ENCODE measurements around the gene FAM76B. TPM values are rescaled to one million over a fixed set of nuclear protein-coding genes. Genes with fewer than 3 reads are reported as not detected.

FAM76B gene
- total RNA-seq, 1 experiment from 2014 or later = 13.4 TPM

GRCh38 chr11:95803973-95804372 lies 14.4 kb upstream of the FAM76B start:
- H3K9me3 ChIP-seq (replicated peaks) = no peaks in the 10 kb centered on the region
- H3K27me3 ChIP-seq (replicated peaks) = no peaks in the 10 kb centered on the region
- DNase-seq (ENCODE audit: low read depth in 1 of 2, low spot score in 2 of 2) = no peak
- no peaks in the 10 kb centered on the region for H3K4me1 ChIP-seq (replicated peaks)
- no peak overlapping the region for H3K4me3 ChIP-seq
- no peak overlapping the region for H3K27ac ChIP-seq
- H3K36me3 ChIP-seq = 0 out of 2 replicates have a peak, but pooled peaks cover 5% of the 10 kb centered on the region

- no peak for DNase-seq (ENCODE audit: low read depth in 1 of 2, low spot score in 2 of 2)
- H3K9me3 ChIP-seq (replicated peaks) = no peaks in the 10 kb centered on the region
- no peaks in the 10 kb centered on the region for H3K27me3 ChIP-seq (replicated peaks)
- H3K4me1 ChIP-seq (replicated peaks) = no peaks in the 10 kb centered on the region
- no peak overlapping the region for H3K27ac ChIP-seq
- H3K4me3 ChIP-seq = no peak overlapping the region
- 0 out of 2 replicates have a peak, but pooled peaks cover 5% of the 10 kb centered on the region for H3K36me3 ChIP-seq
These were observed 13.2 kb upstream of the FAM76B start for GRCh38 chr11:95802806-95803205.

GRCh38 chr11:95800438-95800837 lies 10.9 kb upstream of the FAM76B start:
- DNase-seq (ENCODE audit: low read depth in 1 of 2, low spot score in 2 of 2) = no peak
- Histone ChIP-seq H3K36me3 (0 out of 2 replicates have a peak, but pooled peaks cover 5% of the 10 kb centered on the region), H3K27ac (no peak overlapping the region), H3K4me3 (no peak overlapping the region), H3K9me3 (replicated peaks) (no peaks in the 10 kb centered on the region), H3K27me3 (replicated peaks) (no peaks in the 10 kb centered on the region), H3K4me1 (replicated peaks) (no peaks in the 10 kb centered on the region)

DNA sequence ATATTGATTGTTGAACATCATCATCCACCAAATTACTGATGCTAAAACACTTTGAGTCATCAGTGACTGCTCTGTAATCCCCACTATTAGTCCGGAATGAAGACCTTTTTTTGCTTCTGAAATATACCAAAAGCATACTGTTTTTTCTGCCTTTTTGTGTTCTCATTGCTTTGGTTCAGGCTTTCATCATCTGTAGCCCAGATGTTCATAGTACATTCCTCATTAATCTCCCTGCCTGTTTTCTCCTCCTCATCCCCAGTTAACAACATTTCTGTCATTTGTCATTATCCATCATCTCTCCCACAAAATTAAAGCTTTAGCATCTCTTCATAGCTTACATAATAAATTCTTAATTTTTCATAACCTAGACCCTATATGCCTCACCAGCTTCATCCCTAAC lies 10.0 kb upstream of the FAM76B start:
- H3K4me1 ChIP-seq (replicated peaks) = no peaks in the 10 kb centered on the region
- no peak overlapping the region for H3K4me3 ChIP-seq
- H3K27ac ChIP-seq = no peak overlapping the region

DNA sequence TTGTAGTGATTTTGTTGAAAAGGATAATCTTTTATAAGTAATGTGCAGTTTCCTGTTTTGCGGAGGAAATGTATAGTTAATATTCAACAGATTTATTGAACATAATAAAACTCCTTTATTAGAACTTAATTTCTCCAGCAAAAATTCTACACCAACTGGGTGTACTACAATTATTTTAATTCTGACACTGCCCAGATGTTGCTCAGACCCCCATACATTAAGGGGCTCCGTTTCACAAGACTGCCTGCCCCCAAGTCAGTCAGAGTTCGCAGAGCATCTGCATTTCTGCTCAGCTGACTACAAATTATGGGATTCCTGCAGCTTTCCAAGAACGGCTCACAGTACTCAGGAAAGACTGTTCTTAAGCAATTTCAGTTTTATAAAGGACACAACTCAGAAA lies 6.9 kb upstream of the FAM76B start:
- Histone ChIP-seq H3K36me3 (0 out of 2 replicates have a peak, but pooled peaks cover 5% of the 10 kb centered on the region), H3K4me1 (replicated peaks) (peaks cover 4% of the 10 kb centered on the region), H3K27me3 (replicated peaks) (no peaks in the 10 kb centered on the region), H3K4me3 (no peak overlapping the region), H3K27ac (no peak overlapping the region), H3K9me3 (replicated peaks) (no peaks in the 10 kb centered on the region)
- no peak for DNase-seq (ENCODE audit: low read depth in 1 of 2, low spot score in 2 of 2)

More for the DNA sequence above, 10.0 kb upstream of the FAM76B start:
- Histone ChIP-seq H3K27me3 (replicated peaks) (no peaks in the 10 kb centered on the region), H3K36me3 (0 out of 2 replicates have a peak, but pooled peaks cover 5% of the 10 kb centered on the region), H3K9me3 (replicated peaks) (no peaks in the 10 kb centered on the region)
- no peak for DNase-seq (ENCODE audit: low read depth in 1 of 2, low spot score in 2 of 2)

DNA sequence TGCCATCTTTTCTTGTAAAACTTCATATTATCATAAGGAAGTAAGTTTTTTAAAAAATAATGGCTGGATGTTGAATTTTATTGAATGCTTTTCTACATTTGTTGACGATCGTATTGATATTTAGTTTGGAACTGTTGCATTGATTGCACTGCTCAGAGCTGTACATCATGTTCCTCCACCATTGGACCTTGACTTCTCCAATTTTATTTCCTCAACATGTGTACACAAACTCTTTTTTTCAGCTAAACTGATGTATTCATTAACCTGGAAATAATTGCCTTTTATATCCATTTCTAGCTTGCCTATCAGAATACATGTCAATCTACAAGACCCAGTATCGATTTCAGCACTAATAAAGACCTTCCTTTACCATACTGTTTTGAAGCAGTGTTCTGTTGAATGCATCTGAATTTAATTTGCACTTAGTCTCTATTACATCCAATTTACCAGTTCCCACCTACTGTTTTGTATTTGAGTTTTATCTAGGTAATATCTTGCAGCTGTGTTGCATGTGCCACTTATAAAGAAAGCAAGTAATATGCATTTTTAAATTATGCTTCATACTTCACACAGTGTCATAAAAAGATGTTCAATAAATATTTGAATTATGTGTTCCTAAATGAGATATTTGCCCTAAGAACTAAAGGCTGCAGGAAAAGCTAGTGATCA lies 6.2 kb upstream of the FAM76B start:
- peaks cover 8% of the 10 kb centered on the region for H3K4me1 ChIP-seq (replicated peaks)
- H3K27ac ChIP-seq = no peak overlapping the region

DNA sequence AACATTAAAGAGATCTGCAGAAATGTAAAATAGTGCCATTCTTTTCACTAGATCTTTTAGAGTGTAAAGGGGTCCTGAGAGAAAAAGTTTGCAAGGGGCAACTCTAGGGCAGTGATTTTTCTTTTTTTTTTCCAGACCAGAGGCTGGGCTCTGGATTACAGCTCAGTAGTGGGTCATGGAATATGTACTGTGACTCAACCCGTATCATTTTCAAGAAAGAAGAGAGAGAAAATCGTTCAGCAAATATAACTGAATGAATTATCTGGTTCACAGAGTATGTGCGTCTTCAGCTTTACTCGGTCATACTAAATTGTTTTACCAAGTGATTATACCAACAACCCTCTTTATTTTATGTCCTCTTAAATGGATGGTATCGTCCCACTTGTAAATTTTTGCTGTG lies 4.5 kb upstream of the FAM76B start:
- DNase-seq (ENCODE audit: low read depth in 1 of 2, low spot score in 2 of 2) = no peak
- peaks cover 8% of the 10 kb centered on the region for H3K4me1 ChIP-seq (replicated peaks)
- no peaks in the 10 kb centered on the region for H3K27me3 ChIP-seq (replicated peaks)
- H3K36me3 ChIP-seq = peaks cover 7% of the 10 kb centered on the region
- H3K27ac ChIP-seq = no peak overlapping the region
- H3K9me3 ChIP-seq (replicated peaks) = no peaks in the 10 kb centered on the region
- H3K4me3 ChIP-seq = no peak overlapping the region

More for the DNA sequence above, 6.2 kb upstream of the FAM76B start:
- Histone ChIP-seq H3K4me3 (no peak overlapping the region), H3K9me3 (replicated peaks) (no peaks in the 10 kb centered on the region), H3K27me3 (replicated peaks) (no peaks in the 10 kb centered on the region), H3K36me3 (peaks cover 5% of the 10 kb centered on the region; the same call in 1 of the 2 replicates)
- no peak for DNase-seq (ENCODE audit: low read depth in 1 of 2, low spot score in 2 of 2)

- no peak for DNase-seq (ENCODE audit: low read depth in 1 of 2, low spot score in 2 of 2)
- peaks cover 7% of the 10 kb centered on the region for H3K36me3 ChIP-seq
- no peaks in the 10 kb centered on the region for H3K9me3 ChIP-seq (replicated peaks)
- H3K4me3 ChIP-seq = no peak overlapping the region
- peaks cover 13% of the 10 kb centered on the region for H3K4me1 ChIP-seq (replicated peaks)
- no peaks in the 10 kb centered on the region for H3K27me3 ChIP-seq (replicated peaks)
- no peak overlapping the region for H3K27ac ChIP-seq
These were observed 3.5 kb upstream of the FAM76B start for GRCh38 chr11:95793116-95793515.

DNA sequence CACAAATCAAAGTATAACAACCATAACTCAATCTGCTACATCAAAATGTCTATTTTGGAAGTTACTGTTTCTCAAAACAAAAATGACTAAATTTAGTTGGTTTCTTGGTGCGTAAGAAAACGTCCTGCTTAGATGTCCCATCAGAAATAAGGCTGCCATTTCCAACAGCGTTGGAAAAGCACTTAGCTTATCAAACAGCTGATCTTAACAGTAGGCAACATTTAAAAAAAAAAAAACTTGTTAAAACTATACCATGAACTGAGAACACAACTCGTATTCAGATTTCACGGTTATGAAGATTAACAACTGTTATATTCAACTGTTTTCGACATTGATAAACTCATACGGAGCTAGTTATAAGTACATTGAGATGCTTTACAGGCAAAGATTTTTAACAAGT lies 3.1 kb upstream of the FAM76B start:
- Histone ChIP-seq H3K27ac (no peak overlapping the region), H3K36me3 (peaks cover 7% of the 10 kb centered on the region), H3K4me3 (no peak overlapping the region), H3K27me3 (replicated peaks) (no peaks in the 10 kb centered on the region), H3K4me1 (replicated peaks) (peaks cover 14% of the 10 kb centered on the region), H3K9me3 (replicated peaks) (no peaks in the 10 kb centered on the region)
- no peak for DNase-seq (ENCODE audit: low read depth in 1 of 2, low spot score in 2 of 2)

DNA sequence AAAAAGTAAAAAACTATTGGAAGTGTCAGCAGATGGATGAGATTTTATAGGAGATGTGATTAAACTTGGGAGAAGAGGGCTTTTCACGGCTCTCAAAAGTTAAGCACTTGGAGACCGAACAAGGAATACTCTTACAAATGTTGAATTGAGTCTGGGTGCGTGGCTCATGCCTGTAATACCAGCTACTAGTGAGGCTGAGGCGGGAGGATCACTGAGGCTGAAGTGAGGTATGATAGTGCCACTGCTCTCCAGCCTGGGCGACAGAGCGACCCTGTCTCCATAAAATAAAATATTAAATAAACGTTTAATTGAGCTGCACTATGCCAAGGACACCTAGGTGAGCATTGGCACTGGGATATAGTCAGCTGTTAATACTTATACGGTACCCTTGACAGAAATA lies 2.6 kb upstream of the FAM76B start:
- Histone ChIP-seq H3K4me3 (no peak overlapping the region), H3K36me3 (peaks cover 7% of the 10 kb centered on the region), H3K27ac (no peak overlapping the region), H3K4me1 (replicated peaks) (peaks cover 14% of the 10 kb centered on the region), H3K27me3 (replicated peaks) (no peaks in the 10 kb centered on the region), H3K9me3 (replicated peaks) (no peaks in the 10 kb centered on the region)
- no peak for DNase-seq (ENCODE audit: low read depth in 1 of 2, low spot score in 2 of 2)

- Histone ChIP-seq H3K36me3 (peaks cover 7% of the 10 kb centered on the region), H3K4me1 (replicated peaks) (peaks cover 14% of the 10 kb centered on the region), H3K27ac (no peak overlapping the region), H3K9me3 (replicated peaks) (no peaks in the 10 kb centered on the region), H3K27me3 (replicated peaks) (no peaks in the 10 kb centered on the region), H3K4me3 (no peak overlapping the region; the same call in 1 of the 2 replicates)
- no peak for DNase-seq (ENCODE audit: low read depth in 1 of 2, low spot score in 2 of 2)
These were observed 2.1 kb upstream of the FAM76B start for GRCh38 chr11:95791709-95792033.

DNA sequence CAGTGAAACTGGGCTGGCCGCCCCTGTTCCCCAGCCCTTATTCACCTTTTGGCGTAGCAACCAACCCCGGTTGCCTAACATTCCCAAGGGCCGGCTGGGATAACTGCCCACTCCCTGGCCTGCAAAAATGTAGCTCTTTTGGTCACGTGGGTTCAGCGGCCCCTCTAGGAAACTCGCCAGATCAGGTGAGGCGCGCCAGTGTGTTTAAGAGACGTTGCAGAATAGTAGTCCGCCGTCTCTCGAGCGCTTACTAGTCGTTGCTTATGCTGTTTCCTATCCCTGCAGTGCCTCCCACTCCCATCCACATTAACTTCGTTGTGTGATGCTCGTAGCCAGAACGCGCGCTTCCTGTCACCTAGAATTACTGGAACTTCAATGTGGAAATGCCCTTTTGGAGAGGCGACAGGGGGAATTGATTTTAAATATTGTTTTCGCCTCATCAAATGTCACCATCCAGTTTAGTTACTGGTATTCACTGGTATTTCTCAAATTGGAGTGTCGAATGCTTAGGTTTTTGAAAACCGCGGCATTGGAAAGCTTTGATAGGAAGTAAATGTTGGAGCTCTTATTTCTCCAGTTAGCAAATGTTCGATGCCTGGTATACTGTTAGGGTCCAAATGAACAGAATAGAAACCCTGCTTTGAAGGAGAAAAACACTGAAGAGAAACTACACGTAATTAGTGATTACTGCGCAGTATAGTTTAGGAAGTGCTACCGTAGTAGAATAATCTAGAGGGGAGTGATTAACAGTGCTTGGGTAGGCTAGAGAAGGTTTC lies 1.5 kb upstream of the FAM76B start:
- H3K27me3 ChIP-seq (replicated peaks) = no peaks in the 10 kb centered on the region
- peak in 1 of 2 experiments; percentile 38 for DNase-seq (ENCODE audit: low read depth in 1 of 2, low spot score in 2 of 2)
- peak overlapping the region; percentile 94 for H3K27ac ChIP-seq

GRCh38 chr11:95790123-95790932 lies 746 bp upstream of the FAM76B start, which contains the start of gene CEP57:
TSS of gene CEP57 (plus strand) at chr11:95790498. CDS start at chr11:95790699, 201 bp downstream.
- peak; percentile 93 to 95 for DNase-seq (ENCODE audit: low read depth in 1 of 2, low spot score in 2 of 2)
- Histone ChIP-seq H3K27ac (peak within 1 kb of the TSS; percentile 94), H3K9me3 (replicated peaks) (no peaks in the 10 kb centered on the region), H3K27me3 (replicated peaks) (no peaks in the 10 kb centered on the region), H3K4me3 (peak within 1 kb of the TSS; percentile 74), H3K4me1 (replicated peaks) (peaks cover 14% of the 10 kb centered on the region), H3K36me3 (peaks cover 16% of the 10 kb centered on the region)

More for the DNA sequence above, 1.5 kb upstream of the FAM76B start:
- Histone ChIP-seq H3K4me3 (peak overlapping the region; percentile 74), H3K9me3 (replicated peaks) (no peaks in the 10 kb centered on the region), H3K4me1 (replicated peaks) (peaks cover 14% of the 10 kb centered on the region), H3K36me3 (peaks cover 9% of the 10 kb centered on the region)
